Measurements from ENCODE around the gene PIEZO2.

- no peak for TF ChIP-seq CTCF (IDR thresholded peaks at IDR 0.05; ENCODE audit: low read length)
- no peak for TF ChIP-seq EZH2 (IDR thresholded peaks at IDR 0.05; ENCODE audit: borderline replicate concordance, low read length)
Measured at GRCh38 chr18:10663750-10664149, 485.6 kb downstream of the PIEZO2 start.

Measured in OCI-LY1 (cell line).